ENCODE results near the gene KEAP1.
"Not testable (repeated sequence)": the region's sequence is repeated elsewhere in the genome, so short reads cannot be mapped to it uniquely, and the experiment has no call there.

Gene KEAP1

DNA sequence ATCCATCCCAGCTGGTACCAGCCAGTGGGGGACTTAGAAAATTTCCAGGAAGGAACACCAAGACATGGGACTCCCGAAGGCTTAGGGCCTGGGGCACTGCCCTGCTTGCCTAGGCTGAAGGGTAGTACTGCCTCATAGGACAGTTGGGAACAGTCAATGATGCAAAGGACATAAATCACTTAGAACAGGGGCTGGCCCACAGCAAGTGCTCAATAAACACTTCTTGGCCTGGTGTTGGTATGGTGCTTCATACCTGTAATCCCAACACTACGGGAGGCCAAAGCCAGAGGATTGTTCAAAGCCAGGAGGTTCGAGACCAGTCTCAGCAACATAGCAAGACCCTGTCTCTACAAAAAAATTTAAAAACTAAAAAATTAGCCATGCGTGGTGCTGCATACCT lies 5.8 kb downstream of the KEAP1 start:
- DNase-seq, result no peak

DNA sequence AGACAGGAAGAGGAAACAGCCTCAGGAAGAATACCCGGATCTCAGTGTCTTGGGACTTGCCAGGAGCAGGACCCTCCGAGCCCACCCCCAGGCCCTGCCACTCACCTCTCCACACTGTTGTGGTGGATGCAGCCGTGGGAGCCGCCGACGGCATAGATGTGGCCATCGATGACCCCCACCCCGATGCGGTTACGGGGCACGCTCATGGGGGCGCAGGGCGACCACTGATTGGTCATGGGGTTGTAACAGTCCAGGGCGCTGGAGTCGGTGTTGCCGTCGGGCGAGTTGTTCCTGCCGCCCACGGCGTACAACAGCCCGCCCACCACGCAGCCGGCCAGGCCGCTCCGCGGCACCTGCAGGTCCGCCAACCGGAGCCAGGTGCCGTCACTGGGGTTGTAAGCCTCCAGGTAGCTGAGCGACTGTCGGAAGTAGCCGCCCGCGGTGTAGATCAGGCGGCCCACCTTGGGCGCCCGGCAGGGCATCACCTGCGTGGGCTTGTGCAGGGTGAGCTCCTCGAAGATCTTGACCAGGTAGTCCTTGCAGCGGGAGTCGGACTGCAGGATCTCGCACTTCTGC lies 11.6 kb downstream of the KEAP1 start:
- DNase-seq, result no peak

DNA sequence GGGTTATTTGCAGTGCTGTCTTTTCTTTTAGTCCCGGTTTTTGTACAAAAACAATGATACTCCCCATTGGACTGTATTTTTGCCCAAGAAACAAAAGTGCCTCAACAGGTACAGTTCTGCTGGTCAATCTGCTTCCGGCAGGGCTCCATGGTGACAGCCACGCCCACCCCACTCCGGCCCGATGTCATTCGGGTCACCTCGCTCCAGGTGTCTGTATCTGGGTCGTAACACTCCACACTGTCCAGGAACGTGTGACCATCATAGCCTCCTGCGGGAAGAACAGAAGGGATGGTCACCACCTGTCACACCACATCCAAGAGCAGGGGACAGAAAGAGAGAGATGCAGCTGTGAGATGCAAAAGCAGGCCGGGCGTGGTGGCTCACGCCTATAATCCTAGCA lies 16.6 kb downstream of the KEAP1 start:
- DNase-seq, result no peak

- DNase-seq, result peak; percentile 84 to 90 (median 88)
Observed at GRCh38 chr19:10478903-10479384, 24.2 kb downstream of the KEAP1 start.

- DNase-seq, result no peak
Observed at GRCh38 chr19:10478476-10478875, 24.7 kb downstream of the KEAP1 start.

DNA sequence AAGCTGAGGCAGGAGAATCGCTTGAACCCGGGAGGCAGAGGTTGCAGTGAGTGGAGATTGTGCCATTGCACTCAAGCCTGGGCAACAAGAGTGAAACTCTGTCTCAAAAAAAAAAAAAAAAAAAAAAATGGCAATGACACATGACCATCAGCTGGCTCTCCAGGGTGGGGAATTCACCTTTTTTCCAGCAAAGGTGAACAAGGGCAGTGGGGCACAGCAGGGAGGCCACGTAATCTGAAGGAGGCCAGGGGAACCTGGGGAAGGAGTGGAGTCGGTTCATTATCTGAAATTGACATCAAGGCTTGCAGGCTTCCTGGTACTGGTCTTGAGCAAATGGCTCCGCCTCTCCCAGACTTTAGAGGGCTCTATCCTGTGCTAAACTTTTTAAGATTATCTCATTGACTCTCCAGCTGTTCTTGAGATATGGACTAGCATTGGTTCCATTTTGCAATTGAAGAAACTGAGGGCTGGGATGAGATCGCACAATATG lies 28.1 kb downstream of the KEAP1 start:
- DNase-seq, result no peak

- DNase-seq, result no peak
Observed at GRCh38 chr19:10473192-10473591, 30.0 kb downstream of the KEAP1 start.

DNA sequence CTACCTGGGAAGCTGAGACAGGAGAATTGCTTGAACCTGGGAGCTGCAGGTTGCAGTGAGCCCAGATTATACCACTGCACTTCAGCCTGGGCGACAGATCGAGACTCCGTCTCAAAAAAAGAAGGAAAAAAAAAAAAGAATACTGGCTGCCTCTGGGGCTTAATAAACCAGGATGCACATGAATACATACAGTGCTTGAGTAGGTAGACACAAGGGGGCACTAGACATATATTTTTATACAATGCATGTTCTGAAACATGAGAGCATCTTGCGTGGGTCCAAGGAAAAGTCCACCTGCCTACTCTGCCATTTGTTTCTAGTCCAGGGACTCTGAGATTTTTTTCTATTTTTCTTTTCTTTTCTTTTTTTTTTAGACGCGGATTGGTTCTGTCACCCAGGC lies 31.2 kb downstream of the KEAP1 start:
- peak in 1 of 5 donors; percentile 25 for DNase-seq

- no peak for DNase-seq
Observed at GRCh38 chr19:10468133-10468532, 35.0 kb downstream of the KEAP1 start.

GRCh38 chr19:10467104-10467706 lies 36.0 kb downstream of the KEAP1 start:
- DNase-seq, result no peak

GRCh38 chr19:10464456-10464855 lies 38.7 kb downstream of the KEAP1 start:
- no peak for DNase-seq

GRCh38 chr19:10462557-10462956 lies 40.6 kb downstream of the KEAP1 start:
- no peak for DNase-seq

- DNase-seq, result not testable (repeated sequence)
Observed at GRCh38 chr19:10462042-10462441, 41.1 kb downstream of the KEAP1 start.

DNA sequence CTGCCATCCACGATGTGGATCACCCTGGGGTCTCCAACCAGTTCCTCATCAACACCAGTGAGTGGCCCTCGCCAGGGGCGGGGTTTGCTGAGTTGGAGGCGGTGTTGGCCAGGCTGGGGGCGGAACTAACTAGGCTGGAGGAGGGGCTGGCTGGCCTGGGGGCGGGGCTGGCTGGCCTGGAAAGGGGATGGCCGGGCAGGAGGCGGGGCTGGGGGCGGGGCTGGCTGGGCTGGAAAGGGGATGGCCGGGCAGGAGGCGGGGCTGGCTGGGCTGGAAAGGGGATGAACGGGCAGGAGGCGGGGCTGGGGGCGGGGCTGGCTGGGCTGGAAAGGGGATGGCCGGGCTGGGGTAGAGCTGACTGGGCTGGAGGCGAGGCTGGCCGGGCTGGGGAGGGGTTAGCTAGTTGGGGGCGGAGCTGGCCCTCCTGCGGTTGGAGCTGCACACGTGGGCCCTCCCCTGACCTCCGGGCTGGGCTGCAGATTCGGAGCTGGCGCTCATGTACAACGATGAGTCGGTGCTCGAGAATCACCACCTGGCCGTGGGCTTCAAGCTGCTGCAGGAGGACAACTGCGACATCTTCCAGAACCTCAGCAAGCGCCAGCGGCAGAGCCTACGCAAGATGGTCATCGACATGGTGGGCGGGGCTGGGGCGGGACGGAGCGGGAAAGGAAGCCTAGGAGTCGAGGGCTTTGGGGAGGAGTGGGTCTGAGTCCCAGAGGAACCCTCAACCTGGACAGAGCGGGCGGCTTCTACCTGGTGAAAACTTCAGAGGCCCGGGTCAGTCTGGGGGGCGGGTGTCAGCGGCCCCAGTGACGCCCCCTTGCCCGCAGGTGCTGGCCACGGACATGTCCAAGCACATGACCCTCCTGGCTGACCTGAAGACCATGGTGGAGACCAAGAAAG lies 41.9 kb downstream of the KEAP1 start:
- DNase-seq, result peak; percentile 78 to 87 (median 84)

GRCh38 chr19:10460714-10461046 lies 42.5 kb downstream of the KEAP1 start:
- no peak for DNase-seq

DNA sequence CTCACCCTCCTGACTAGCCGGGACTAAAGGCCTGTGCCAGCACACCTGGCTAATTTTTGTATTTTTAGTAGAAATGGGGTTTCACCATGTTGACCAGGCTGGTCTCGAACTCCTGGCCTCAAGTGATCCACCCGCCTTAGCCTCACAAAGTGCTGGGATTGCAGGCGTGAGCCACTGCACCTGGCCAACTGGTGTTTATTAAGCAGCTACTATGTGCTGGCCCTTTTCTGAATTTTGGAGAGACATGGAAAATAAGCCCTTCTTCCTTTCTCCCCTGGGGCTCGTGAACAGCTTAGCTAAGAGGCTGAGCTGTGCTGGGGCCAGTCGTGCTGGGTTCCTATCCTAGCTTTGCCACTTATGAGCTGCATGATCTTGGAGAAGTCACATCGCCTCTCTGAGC lies 44.4 kb downstream of the KEAP1 start:
- not testable (repeated sequence) for DNase-seq

DNA sequence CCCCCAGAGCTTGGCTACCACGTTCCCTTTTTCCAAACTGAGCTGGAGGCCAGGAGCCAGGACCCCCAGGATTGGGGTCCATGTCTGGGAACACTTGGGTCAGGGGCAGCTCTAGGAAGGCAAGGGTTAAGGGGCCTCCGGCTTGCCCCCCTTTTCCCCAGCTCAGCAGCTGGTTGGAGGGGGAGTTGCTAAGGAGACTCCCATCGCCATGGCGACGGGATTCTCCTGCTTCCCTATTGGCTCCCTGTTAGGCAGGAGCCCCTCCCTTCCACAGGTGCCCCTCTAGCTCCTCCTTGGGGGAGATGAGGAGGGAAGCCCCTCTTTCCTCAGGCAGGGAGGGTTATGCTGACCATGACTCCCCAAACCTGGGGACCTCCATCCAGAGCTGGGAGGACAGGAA lies 48.9 kb downstream of the KEAP1 start:
- no peak for DNase-seq

DNA sequence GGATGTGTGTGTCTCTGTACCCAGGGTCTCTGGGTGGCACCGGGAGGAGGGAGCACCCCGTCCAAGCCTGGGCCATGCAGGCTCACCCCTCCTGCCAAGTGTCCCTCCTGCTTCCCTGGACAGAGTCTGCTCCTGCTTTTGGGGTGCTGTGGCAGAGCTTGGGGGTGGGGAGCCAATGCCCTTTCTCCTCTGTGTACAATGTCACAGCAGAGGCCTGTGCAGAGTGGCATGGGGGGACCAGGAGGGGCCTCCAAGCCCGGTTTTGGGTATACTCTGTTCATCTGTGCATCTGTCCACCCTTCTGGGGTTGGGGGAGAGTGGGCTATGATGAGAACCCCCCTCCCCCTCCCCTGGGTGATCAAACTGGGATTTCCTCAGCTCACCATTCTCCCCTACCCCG lies 49.3 kb downstream of the KEAP1 start:
- DNase-seq, result no peak

DNA sequence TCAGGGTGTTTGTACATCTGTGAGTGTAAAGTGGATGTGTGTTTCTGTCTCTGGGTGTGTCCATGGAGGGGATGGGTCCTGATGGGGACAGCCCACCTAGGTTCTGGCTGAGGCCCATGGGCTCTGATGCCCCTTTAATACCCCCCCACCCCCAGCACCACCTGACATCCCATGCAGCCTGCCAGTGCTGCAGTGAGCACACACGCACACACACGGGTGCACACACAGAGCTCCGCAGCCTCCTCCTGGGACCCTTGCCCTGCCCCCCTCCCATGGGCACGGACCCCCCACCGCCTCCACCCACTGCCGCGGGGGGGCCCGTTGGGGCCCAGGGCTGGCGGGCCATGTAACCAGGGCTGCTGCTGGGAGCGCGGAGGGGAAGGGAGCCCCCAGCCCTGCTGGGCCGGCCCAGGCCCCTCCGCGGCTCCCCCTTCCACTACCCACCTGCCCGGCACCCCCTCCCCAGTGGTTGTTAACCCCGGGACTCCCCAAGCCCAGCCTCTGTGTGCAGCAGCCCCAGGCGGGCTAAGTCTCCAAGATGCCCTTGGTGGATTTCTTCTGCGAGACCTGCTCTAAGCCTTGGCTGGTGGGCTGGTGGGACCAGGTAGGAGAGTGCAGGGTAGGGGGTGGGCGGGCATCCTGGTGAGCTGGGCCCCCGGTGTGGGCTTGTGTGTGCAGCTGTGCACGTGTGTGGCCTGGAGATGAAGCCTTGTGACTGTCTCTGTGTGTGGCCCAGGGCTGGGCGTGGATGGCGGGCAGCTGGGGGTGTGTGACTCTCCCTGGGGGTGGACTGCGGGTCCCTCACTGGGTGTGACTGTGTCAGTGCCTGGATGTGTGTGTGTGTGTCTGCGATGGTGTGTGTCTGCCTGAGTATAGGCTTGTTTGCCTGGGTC lies 50.2 kb downstream of the KEAP1 start:
- DNase-seq, result no peak

GRCh38 chr19:10450853-10451609 lies 52.1 kb downstream of the KEAP1 start:
- DNase-seq, result no peak

- no peak for DNase-seq
Observed at GRCh38 chr19:10450191-10450852, 52.8 kb downstream of the KEAP1 start.

Data from T-helper 1 cell (primary cell).